ENCODE results near the gene SMG5. TPM values are rescaled to one million over a fixed set of nuclear protein-coding genes. Genes with fewer than 3 reads are reported as not detected.

Gene SMG5, protein sequence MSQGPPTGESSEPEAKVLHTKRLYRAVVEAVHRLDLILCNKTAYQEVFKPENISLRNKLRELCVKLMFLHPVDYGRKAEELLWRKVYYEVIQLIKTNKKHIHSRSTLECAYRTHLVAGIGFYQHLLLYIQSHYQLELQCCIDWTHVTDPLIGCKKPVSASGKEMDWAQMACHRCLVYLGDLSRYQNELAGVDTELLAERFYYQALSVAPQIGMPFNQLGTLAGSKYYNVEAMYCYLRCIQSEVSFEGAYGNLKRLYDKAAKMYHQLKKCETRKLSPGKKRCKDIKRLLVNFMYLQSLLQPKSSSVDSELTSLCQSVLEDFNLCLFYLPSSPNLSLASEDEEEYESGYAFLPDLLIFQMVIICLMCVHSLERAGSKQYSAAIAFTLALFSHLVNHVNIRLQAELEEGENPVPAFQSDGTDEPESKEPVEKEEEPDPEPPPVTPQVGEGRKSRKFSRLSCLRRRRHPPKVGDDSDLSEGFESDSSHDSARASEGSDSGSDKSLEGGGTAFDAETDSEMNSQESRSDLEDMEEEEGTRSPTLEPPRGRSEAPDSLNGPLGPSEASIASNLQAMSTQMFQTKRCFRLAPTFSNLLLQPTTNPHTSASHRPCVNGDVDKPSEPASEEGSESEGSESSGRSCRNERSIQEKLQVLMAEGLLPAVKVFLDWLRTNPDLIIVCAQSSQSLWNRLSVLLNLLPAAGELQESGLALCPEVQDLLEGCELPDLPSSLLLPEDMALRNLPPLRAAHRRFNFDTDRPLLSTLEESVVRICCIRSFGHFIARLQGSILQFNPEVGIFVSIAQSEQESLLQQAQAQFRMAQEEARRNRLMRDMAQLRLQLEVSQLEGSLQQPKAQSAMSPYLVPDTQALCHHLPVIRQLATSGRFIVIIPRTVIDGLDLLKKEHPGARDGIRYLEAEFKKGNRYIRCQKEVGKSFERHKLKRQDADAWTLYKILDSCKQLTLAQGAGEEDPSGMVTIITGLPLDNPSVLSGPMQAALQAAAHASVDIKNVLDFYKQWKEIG
- 28.3 and 35.6 TPM in 2 replicates for total RNA-seq (ENCODE audit: low replicate concordance)

GRCh38 chr1:156282479-156283222, at the start of gene SMG5:
Gene SMG5 (minus strand): TSS chr1:156282825. CDS start chr1:156282680, 145 bp downstream.

GRCh38 chr1:156298852-156299357, 16.3 kb upstream of the SMG5 start, which contains the start of gene VHLL:
Gene VHLL (minus strand): TSS chr1:156299307. CDS start chr1:156299189, 118 bp downstream.

DNA sequence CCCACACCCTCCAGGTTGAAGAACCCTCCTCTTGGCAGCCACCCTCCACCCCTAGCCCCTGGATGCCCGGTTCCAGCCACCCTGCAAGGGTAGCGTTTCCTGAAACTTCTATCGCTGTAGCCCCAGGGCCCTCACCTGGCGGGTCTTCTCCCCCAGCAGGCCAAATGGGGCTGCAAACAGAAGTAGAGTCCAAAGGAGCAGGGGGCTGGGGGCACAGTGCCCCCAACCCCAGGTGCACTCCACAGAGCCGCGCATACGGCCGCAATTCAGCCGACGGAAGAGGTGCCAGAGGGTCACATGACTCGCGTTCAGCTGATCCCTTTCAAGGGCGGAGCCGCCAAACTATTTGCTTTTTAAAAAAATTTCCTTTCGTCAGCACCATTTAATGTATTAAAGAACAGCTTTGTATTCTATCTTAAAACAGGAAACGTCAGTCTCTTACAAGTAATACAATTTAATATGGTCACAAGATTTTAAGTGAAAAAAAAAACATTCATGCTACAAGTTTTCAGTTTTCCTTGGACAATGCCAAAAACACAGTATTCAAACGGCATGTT, 12.8 kb upstream of the SMG5 start, which contains the start of gene GLMP:
TSS of gene GLMP (minus strand) at position 289 of the 557 bp plus-strand sequence. CDS start at position 255, 34 bp downstream.

DNA sequence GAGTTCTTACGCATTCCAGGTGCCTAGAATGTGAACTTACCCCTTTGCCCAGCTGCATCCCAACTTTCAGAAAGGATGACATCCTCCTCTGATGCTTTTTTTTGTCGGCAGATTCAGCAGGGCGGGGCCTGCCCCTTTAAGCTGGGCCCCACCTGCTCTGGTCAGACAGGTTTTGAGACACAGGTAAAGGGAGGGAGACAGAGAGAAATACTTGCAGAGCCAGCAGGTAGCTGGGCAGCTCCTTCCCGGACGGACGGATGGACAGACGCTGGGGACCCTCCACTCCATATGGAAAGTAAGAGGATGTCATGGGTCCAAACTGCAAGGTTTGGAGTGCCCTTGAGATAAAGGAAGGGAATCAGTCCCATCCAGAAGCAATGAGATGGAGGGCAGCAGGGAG, 1.5 kb upstream of the SMG5 start, which contains the start of gene TMEM79:
TSS of gene TMEM79 (plus strand) at position 214 of the 400 bp plus-strand sequence. CDS start 902 bp downstream, outside the sequence.

DNA sequence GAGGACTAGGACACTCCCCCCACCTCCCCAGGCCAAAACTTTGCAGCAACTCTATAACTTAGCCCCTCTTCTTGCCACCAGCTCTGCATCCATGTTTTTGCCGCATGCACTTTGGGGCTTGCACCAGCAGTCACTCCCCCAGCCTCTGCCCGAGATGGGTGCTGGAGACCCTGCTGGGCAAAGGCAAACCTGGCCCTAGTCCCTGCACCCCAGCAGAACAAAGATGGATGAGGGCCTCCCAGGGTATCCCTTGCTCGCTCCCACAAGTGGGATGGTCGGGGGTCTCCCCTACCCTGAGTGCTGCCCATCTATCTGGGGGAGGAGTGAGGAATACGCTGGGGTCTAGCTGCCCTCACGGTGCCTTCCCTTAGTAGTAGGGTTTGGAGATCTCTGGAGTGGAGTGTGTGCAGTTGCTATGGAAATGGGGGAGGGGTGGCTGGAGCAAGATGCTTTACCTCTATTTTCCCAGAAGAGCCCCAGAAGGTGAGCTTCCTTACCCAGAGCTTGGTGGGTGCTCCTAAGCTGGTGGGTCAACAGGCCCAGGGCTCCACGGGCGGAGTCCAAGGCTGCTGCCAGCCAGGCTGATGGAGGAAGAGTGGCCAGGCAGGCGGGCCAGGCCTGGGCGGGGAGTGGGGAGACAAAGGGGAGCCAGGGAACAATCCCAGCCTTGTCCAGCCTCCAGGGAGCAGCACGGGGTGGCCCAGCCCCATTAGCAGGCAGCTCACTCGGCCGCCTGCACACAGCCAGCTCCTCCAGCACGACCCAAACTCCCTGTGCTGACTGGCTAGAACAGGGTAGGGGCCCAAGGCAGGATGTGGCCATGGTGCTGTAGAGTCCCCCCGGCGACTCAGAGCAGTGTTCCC, 34.9 kb downstream of the SMG5 start, which contains the start of gene PAQR6:
TSS of gene PAQR6 (minus strand) at position 597 of the 863 bp plus-strand sequence. CDS start 1,325 bp downstream, outside the sequence.

GRCh38 chr1:156241926-156242325, 40.7 kb downstream of the SMG5 start, which contains the start of gene BGLAP:
Gene BGLAP (plus strand): TSS chr1:156242184. CDS start chr1:156242232, 48 bp downstream.

DNA sequence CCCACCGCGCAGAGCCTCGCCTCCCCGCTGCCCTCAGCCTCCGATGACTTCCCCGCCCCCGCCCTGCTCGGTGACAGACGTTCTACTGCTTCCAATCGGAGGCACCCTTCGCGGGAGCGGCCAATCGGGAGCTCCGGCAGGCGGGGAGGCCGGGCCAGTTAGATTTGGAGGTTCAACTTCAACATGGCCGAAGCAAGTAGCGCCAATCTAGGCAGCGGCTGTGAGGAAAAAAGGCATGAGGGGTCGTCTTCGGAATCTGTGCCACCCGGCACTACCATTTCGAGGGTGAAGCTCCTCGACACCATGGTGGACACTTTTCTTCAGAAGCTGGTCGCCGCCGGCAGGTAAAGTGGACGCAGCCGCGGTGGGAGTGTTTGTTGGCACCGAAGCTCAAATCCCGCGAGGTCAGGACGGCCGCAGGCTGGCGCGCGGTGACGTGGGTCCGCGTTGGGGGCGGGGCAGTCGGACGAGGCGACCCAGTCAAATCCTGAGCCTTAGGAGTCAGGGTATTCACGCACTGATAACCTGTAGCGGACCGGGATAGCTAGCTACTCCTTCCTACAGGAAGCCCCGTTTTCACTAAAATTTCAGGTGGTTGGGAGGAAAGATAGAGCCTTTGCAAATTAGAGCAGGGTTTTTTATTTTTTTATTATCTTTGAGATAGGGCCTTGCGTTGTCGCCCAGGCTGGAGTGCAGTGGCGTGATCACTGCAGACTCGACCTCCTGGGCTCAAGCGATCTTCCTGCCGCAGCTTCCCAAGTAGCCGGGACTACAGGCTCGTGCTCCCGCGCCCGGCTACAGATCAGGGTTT, 69.6 kb downstream of the SMG5 start, which contains the start of gene PMF1:
TSS of gene PMF1 (plus strand) at position 175 of the 811 bp plus-strand sequence. CDS start at position 184, 9 bp downstream.

Other genes starting within 250 kb of the SMG5 start
- gene UBQLN4, start 229.0 kb downstream of the SMG5 start, total RNA-seq (ENCODE audit: low replicate concordance): 4.1 and 14.1 TPM in 2 replicates
- gene LAMTOR2, start 228.0 kb downstream of the SMG5 start, total RNA-seq (ENCODE audit: low replicate concordance): 61.1 and 81.5 TPM in 2 replicates
- not detected in 2 replicates for gene RAB25, start 221.7 kb downstream of the SMG5 start, total RNA-seq (ENCODE audit: low replicate concordance)
- 0.47 and 4.7 TPM in 2 replicates for gene MEX3A, start 200.4 kb downstream of the SMG5 start, total RNA-seq (ENCODE audit: low replicate concordance)
- 928 and 1,753 TPM in 2 replicates for gene LMNA, start 168.1 kb downstream of the SMG5 start, total RNA-seq (ENCODE audit: low replicate concordance)
- 1.2 and 1.3 TPM in 2 replicates for gene SEMA4A, start 129.2 kb downstream of the SMG5 start, total RNA-seq (ENCODE audit: low replicate concordance)
- gene SLC25A44, start 88.7 kb downstream of the SMG5 start, total RNA-seq (ENCODE audit: low replicate concordance): 4.1 and 6.8 TPM in 2 replicates
- gene PMF1, start 69.8 kb downstream of the SMG5 start, total RNA-seq (ENCODE audit: low replicate concordance): 16.0 and 31.4 TPM in 2 replicates
- gene BGLAP, start 40.6 kb downstream of the SMG5 start, total RNA-seq (ENCODE audit: low replicate concordance): 0.23 TPM in 1 of 2 replicates, not detected in the other
- 0.12 and 0.23 TPM in 2 replicates for gene PAQR6, start 34.8 kb downstream of the SMG5 start, total RNA-seq (ENCODE audit: low replicate concordance)
- gene TMEM79, start 1.5 kb upstream of the SMG5 start, total RNA-seq (ENCODE audit: low replicate concordance): 1.4 and 1.9 TPM in 2 replicates
- gene GLMP, start 12.9 kb upstream of the SMG5 start, total RNA-seq (ENCODE audit: low replicate concordance): 50.2 and 68.2 TPM in 2 replicates
- 0.23 TPM in 2 replicates for gene VHLL, start 16.5 kb upstream of the SMG5 start, total RNA-seq (ENCODE audit: low replicate concordance)
- 423 and 456 TPM in 2 replicates for gene CCT3, start 55.5 kb upstream of the SMG5 start, total RNA-seq (ENCODE audit: low replicate concordance)
- not detected in 2 replicates for gene TSACC, start 55.7 kb upstream of the SMG5 start, total RNA-seq (ENCODE audit: low replicate concordance)
- not detected in 2 replicates for gene RHBG, start 86.4 kb upstream of the SMG5 start, total RNA-seq (ENCODE audit: low replicate concordance)
- gene MEF2D, start 217.9 kb upstream of the SMG5 start, total RNA-seq (ENCODE audit: low replicate concordance): 4.1 and 4.3 TPM in 2 replicates

Data from smooth muscle cell of the coronary artery (primary cell).